Glomerular endothelial cell (primary cell): ENCODE data around the gene TRMT5. TPM values are rescaled to one million over a fixed set of nuclear protein-coding genes. Genes with fewer than 3 reads are reported as not detected.

Experiments
- DNase-seq: peaks from one replicate; pipeline ENCODE4 v3.0.0-alpha.2; 2011; ENCODE audit warnings: low read depth, low spot score; ENCODE audit errors: extremely low read depth
- total RNA-seq: library from RNA; depleted of rRNA; stranded (reverse); fragments of >200 nt; gene quantifications from 2 replicates; pipeline ENCODE4 v1.2.3, GENCODE V29; 2015

The TRMT5 gene
- 6.9 and 12.3 TPM in 2 replicates for total RNA-seq

- peak; percentile 66 for DNase-seq
These were observed at the start of gene TRMT5, which contains the start of gene SLC38A6 for GRCh38 chr14:60980811-60981632. TRMT5 (minus strand) TSS chr14:60981079; CDS start chr14:60980973, 106 bp downstream. SLC38A6 (plus strand) TSS chr14:60981245; CDS start chr14:60981278, 33 bp downstream.

GRCh38 chr14:61026526-61026925, 45.6 kb upstream of the TRMT5 start:
- DNase-seq, result no peak

- DNase-seq, result peak; percentile 56
These were observed 44.7 kb upstream of the TRMT5 start for GRCh38 chr14:61025251-61026223.

- DNase-seq, result no peak
These were observed 38.7 kb upstream of the TRMT5 start for GRCh38 chr14:61019537-61019936.

- DNase-seq, result no peak
These were observed 22.7 kb upstream of the TRMT5 start for GRCh38 chr14:61003571-61003970.

- no peak for DNase-seq
These were observed 18.7 kb upstream of the TRMT5 start for GRCh38 chr14:60999536-60999935.

GRCh38 chr14:60998617-60999016, 17.7 kb upstream of the TRMT5 start:
- DNase-seq, result no peak

- DNase-seq, result no peak
These were observed 8.7 kb upstream of the TRMT5 start for GRCh38 chr14:60989599-60989998.

- no peak for DNase-seq
These were observed 5.6 kb upstream of the TRMT5 start for GRCh38 chr14:60986500-60986899.

GRCh38 chr14:60984196-60984595, 3.3 kb upstream of the TRMT5 start:
- no peak for DNase-seq

- DNase-seq, result no peak
These were observed 965 bp upstream of the TRMT5 start for GRCh38 chr14:60981633-60982455.

GRCh38 chr14:60977847-60978246, 3.0 kb downstream of the TRMT5 start:
- DNase-seq, result no peak

- DNase-seq, result no peak
These were observed 5.3 kb downstream of the TRMT5 start for GRCh38 chr14:60975551-60975950.

- no peak for DNase-seq
These were observed 6.7 kb downstream of the TRMT5 start for GRCh38 chr14:60974090-60974651.

GRCh38 chr14:60973070-60973469, 7.8 kb downstream of the TRMT5 start:
- DNase-seq, result no peak

- DNase-seq, result no peak
These were observed 8.6 kb downstream of the TRMT5 start for GRCh38 chr14:60972295-60972694.

GRCh38 chr14:60971271-60971670, 9.6 kb downstream of the TRMT5 start:
- DNase-seq, result no peak

- no peak for DNase-seq
These were observed 10.7 kb downstream of the TRMT5 start for GRCh38 chr14:60970146-60970545.

- DNase-seq, result no peak
These were observed 12.2 kb downstream of the TRMT5 start for GRCh38 chr14:60968671-60969070.

GRCh38 chr14:60968099-60968498, 12.8 kb downstream of the TRMT5 start:
- DNase-seq, result no peak
